ENCODE measurements around the gene EDN2.
A peak's percentile ranks its signal among the peaks of the same experiment; 100 is the strongest.

EDN2 gene

DNA sequence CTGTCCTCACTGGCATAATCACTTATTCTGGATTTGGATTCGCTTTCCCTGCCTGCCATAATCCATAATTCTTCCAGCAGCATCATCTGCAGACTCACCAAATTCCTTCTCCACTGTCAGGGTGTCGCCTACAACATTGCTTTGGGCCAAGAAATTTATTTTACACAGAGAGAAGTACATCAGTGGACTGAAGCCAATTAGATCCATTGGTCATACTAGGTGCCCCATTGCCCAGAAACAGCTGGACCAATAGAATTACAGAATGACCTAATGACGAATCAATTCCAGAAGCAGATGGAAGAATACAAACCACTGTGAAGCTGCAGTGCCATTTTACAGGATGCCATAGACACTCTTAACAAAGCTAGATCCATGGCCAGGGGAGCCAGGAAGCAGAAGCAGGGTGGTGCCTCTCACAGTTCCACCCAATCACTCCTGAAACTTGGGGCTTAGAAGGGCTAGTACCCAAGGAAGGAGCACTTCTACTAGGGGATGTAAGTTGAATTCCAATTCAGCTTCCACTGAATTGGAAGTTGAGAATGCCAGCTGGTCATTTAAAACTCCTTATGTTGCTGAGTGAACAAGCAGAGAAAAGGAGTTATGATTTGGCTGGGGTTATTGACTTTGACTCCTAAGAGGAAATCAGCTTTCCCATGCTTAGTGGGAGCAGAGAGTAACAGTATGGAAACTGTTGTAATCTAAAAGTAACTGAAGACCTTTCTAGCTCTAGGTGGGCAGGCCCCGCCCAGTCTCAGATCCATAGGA is 44.0 kb downstream of the EDN2 start:
- DNase-seq (ENCODE audit: low read depth in 2 of 3, low spot score in 2 of 3): no peak

GRCh38 chr1:41439234-41439633 is 45.2 kb downstream of the EDN2 start:
- DNase-seq (ENCODE audit: low read depth in 2 of 3, low spot score in 2 of 3): no peak

GRCh38 chr1:41438711-41439110 is 45.8 kb downstream of the EDN2 start:
- no peak for DNase-seq (ENCODE audit: low read depth in 2 of 3, low spot score in 2 of 3)

DNA sequence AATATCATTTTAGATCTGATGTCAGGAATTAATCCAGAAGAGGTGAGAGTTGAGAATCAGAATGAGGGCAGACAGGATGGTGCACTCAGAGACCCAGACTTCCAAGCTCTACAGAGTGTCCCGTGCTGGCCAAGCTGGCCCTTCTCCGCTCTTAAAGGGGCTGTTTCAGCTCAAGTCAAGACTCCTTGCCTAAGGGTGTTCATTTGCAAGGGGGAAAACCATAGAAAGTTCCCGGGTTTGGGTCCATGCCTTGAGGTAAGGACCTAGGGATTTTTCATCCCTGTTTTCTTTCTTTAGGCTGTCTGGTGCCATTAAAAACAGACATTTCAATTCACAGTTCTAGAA is 47.5 kb downstream of the EDN2 start:
- no peak for DNase-seq (ENCODE audit: low read depth in 2 of 3, low spot score in 2 of 3)

DNA sequence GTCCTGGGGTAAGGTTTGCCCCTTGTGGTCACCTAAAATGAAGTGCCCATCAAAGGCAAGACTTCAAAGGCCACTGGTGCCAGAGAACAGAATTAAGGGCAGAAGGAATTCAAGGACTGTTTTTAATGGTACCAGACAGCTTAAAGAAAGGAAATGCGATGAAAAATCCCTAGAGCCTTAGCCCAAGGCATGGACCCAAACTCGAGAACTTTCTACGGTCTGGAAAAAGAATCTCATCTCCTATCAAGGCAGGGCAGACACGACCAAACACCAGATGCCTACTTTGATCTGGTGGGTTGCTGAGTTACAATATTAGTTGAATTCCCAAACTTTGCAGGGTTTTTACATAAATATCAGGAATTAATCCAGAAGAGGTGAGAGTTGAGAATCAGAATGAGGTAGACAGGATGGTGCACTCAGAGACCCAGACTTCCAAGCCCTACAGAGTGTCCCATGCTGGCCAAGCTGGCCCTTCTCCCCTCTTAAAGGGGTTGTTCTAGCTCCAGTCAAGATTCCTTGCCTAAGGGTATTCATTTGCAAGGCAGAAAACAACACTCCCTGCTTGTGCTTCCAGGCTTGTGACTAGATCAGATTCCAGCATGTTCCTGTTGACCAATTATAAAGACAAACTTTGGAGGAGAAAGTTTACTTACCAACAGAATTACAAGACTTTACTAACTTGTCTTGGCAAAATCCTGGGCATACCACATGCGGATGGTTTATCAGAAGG is 48.0 kb downstream of the EDN2 start:
- no peak for DNase-seq (ENCODE audit: low read depth in 2 of 3, low spot score in 2 of 3)

DNA sequence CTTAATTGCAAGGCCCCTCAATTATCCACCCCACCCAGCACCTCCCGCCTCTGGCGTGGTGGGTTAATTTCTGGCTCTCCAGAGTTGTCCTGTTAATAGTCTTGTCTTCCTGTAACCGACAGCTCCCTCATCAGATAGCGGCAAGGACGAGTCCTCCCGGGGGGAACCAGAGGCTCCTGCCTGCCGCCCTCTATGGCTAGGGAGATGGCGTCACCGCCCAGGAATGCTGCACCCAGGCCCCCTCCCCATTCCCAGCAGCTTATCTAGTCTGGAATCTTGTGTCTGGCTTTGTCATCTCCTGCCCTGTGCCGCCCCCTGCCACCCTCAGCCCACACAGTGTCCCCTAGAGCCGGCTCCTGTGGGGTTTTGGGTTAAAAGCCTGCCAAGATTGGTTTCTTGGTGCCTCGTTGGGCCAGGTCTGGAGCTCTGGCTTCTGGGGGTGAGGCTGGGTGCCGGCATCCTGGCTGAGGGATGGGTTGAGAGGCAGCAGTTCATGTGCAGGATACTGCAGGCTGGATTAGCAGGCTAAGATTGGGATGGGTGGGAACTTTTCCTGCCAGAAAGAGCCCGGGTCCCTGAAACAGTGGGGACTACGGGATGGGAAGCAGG is 48.8 kb downstream of the EDN2 start:
- DNase-seq (ENCODE audit: low read depth in 2 of 3, low spot score in 2 of 3): no peak

- no peak for DNase-seq (ENCODE audit: low read depth in 2 of 3, low spot score in 2 of 3)
Measured at GRCh38 chr1:41434748-41435449, 49.6 kb downstream of the EDN2 start.

GRCh38 chr1:41434306-41434705 is 50.2 kb downstream of the EDN2 start:
- DNase-seq (ENCODE audit: low read depth in 2 of 3, low spot score in 2 of 3): no peak

DNA sequence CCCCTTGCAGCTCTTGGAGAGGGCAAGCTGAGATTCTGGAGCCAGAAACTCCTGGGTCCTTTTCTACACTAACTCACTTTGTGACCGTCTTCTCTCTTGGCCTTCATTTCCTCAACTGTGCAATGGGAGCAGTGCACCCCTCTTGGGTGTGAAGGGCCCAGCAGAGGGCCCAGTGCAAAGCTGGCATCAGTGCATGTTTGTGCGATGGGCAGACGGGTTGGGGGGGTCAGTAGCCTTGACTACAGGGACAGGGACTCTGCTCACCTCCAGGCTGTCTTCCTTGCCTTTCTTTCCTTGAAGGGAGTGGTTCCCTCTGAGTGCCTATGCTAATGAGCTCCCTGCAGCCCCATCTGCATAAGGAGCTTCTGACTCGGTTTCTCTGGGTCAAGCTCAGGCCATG is 51.0 kb downstream of the EDN2 start:
- DNase-seq (ENCODE audit: low read depth in 2 of 3, low spot score in 2 of 3): no peak

DNA sequence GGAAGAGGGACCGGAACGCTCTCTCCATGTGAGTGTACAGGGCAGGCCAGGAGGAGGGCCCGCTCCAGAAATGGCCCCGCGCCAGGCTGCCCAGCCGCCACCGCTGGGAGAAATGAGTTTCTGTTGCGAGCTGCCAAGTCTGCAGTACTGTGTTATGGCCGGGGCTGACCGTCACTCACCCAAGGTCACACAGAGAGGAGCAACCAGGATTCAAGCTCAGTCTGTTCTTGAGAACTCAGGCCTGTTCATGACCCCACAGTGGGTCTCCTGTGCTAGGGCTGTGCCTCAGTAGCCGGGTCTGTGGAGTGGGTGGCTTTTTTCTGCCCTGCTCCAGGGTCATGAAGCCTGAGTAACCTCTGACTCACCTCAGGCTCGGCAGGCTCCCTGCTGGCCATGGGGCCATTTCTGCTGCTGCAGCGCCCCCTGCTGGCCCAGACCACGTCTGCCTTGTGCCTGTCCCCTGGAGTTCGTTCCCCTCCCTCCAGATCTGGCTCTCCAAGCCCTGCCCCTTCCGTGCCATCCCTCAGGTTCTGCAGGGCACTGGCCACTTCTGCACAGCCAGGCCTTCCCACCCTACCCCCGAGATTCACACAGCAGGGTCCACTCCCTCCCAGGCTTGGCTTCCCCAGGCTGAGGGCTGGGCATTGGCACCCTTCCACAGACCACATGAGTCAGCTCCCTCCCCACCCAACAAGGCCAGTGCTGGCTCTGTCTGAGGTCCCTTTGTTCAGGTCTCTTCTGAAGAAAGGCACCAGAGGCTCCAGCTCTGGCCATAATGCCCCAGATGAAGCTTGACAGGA is 51.8 kb downstream of the EDN2 start:
- DNase-seq (ENCODE audit: low read depth in 2 of 3, low spot score in 2 of 3): peak; percentile 60 to 83 (median 61)

- DNase-seq (ENCODE audit: low read depth in 2 of 3, low spot score in 2 of 3): no peak
Measured at GRCh38 chr1:41431490-41432350, 52.8 kb downstream of the EDN2 start.

DNA sequence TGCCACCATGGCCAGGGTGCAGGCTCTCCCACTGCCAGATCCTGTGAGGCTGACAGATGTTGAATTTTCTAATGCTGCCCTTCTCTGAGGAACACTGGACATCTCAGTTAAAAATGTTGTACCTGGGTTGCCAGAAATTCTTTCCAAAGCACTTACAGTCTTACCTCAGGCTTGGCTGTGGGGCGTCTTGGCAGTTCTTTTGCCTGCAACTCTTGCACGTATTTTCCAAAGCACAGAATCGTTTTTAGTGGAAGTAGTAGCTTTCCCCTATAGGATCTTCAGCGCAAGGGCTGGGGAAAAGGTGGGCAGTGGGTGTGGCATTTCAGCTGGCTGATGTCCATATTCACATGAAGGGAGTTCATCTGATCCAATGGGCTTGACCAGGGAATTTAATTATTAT is 53.9 kb downstream of the EDN2 start:
- no peak for DNase-seq (ENCODE audit: low read depth in 2 of 3, low spot score in 2 of 3)

GRCh38 chr1:41430069-41430468 is 54.4 kb downstream of the EDN2 start:
- DNase-seq (ENCODE audit: low read depth in 2 of 3, low spot score in 2 of 3): no peak

- no peak for DNase-seq (ENCODE audit: low read depth in 2 of 3, low spot score in 2 of 3)
Measured at GRCh38 chr1:41429641-41430035, 54.8 kb downstream of the EDN2 start.
